ENCODE results near the gene CRYZL1. TPM values are rescaled to one million over a fixed set of nuclear protein-coding genes. Genes with fewer than 3 reads are reported as not detected.
A peak's percentile ranks its signal among the peaks of the same experiment; 100 is the strongest.

The CRYZL1 gene
- total RNA-seq, 1 experiment from 2014 or later = 43.0 TPM

- CTCF ChIA-PET = no interaction called here
- H3K79me2 ChIP-seq (ENCODE audit: insufficient read depth, low read length) = peaks cover 81% of the 10 kb centered on the region
- POLR2A ChIA-PET = no interaction called here
Observed at GRCh38 chr21:33662046-33662445, 20.5 kb upstream of the CRYZL1 start.

DNA sequence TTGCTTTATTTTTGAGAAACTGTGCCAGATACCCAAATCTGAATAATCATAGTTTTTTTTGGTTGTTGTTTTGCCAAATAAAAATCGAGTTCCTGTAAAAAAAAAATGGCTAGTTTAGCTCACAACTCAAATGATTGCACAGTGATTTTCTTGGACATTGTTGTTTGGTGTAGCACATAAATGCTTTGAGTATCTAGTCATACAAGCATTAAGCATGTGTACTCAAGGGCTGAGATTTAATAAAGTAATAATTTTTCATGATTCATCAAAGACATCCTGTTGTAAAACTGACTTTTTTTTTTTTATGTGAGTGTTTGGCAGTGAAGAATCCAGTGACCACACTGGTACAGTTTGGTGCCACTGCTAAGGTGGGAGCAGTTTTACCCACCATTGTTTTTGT lies 19.6 kb upstream of the CRYZL1 start:
- ATAC-seq = no peak
- RAD21 ChIA-PET (ENCODE audit: low non-redundant PET in 1 of 2, low total read pairs in 2 of 2, uncharacterized antibody in 2 of 2, unreplicated experiment in 2 of 2) = no interaction called here
- no peaks in the 10 kb centered on the region for H3K9me2 ChIP-seq (ENCODE audit: insufficient read depth)
- TF ChIP-seq POLR2AphosphoS5 (IDR thresholded peaks at IDR 0.05; ENCODE audit: low read depth, low read length) = no peak
- TF ChIP-seq, protein P1, sequence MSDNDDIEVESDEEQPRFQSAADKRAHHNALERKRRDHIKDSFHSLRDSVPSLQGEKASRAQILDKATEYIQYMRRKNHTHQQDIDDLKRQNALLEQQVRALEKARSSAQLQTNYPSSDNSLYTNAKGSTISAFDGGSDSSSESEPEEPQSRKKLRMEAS (IDR thresholded peaks at IDR 0.05) = no peak
- TF ChIP-seq ZNF274 (IDR thresholded peaks at IDR 0.05; ENCODE audit: low read depth, low read length) = no peak
- TF ChIP-seq RAD21 (IDR thresholded peaks at IDR 0.05; ENCODE audit: low read depth) = no peak
- TF ChIP-seq SRF (IDR thresholded peaks at IDR 0.05; ENCODE audit: low read depth) = no peak
- no peak for TF ChIP-seq POLR2A (IDR thresholded peaks at IDR 0.05; ENCODE audit: borderline replicate concordance, extremely low read depth, insufficient read depth, insufficient read length)
- H3K27ac ChIP-seq (ENCODE audit: low read depth, low read length) = no peak overlapping the region
- peaks cover 0 to 10% of the 10 kb centered on the region in 2 experiments; a peak in 1 of 4 replicates for H3K9me3 ChIP-seq (ENCODE audit: control insufficient read depth in 1 of 2, insufficient read depth in 1 of 2, low read depth in 1 of 2, low read length in 2 of 2)
- no peak overlapping the region for H2AFZ ChIP-seq (ENCODE audit: low read depth, low read length, poor library complexity, severe bottlenecking)
- H3K27me3 ChIP-seq (ENCODE audit: insufficient read depth, low read length) = no peaks in the 10 kb centered on the region
- H4K20me1 ChIP-seq (ENCODE audit: insufficient read depth) = no peaks in the 10 kb centered on the region
- H3K36me3 ChIP-seq (ENCODE audit: control insufficient read depth in 1 of 2, insufficient read depth in 2 of 2, low read length in 2 of 2) = no peaks in the 10 kb centered on the region
- BruUV-seq (replicated peaks) = no TSS peak
- H3K79me2 ChIP-seq (ENCODE audit: insufficient read depth, low read length) = peaks cover 81% of the 10 kb centered on the region
- CTCF ChIA-PET = no interaction called here
- POLR2A ChIA-PET = no interaction called here
- no peak overlapping the region for H3K4me3 ChIP-seq (replicated peaks in 1 of 2; ENCODE audit: low read depth in 1 of 2, low read length in 2 of 2)
- DNase-seq (ENCODE audit: low read depth, low spot score) = no peak
- H3K4me1 ChIP-seq (ENCODE audit: control insufficient read depth in 1 of 2, insufficient read depth in 2 of 2, low read length in 2 of 2) = peaks cover 15 to 26% of the 10 kb centered on the region in 2 experiments
- H3K9ac ChIP-seq (ENCODE audit: low read length) = no peak overlapping the region
- intact Hi-C loops (cut with micrococcal nuclease) = no loop called here
- H3K4me2 ChIP-seq (ENCODE audit: low read length) = no peak overlapping the region

More at GRCh38 chr21:33662046-33662445, 20.5 kb upstream of the CRYZL1 start:
- RAD21 ChIA-PET (ENCODE audit: low non-redundant PET in 1 of 2, low total read pairs in 2 of 2, uncharacterized antibody in 2 of 2, unreplicated experiment in 2 of 2) = no interaction called here
- Histone ChIP-seq H3K36me3 (ENCODE audit: control insufficient read depth in 1 of 2, insufficient read depth in 2 of 2, low read length in 2 of 2) (no peaks in the 10 kb centered on the region), H3K4me3 (replicated peaks in 1 of 2; ENCODE audit: low read depth in 1 of 2, low read length in 2 of 2) (no peak overlapping the region), H4K20me1 (ENCODE audit: insufficient read depth) (no peaks in the 10 kb centered on the region), H2AFZ (ENCODE audit: low read depth, low read length, poor library complexity, severe bottlenecking) (no peak overlapping the region), H3K4me1 (ENCODE audit: control insufficient read depth in 1 of 2, insufficient read depth in 2 of 2, low read length in 2 of 2) (peaks cover 8 to 17% of the 10 kb centered on the region in 2 experiments), H3K4me2 (ENCODE audit: low read length) (peak overlapping the region; percentile 48), H3K9ac (ENCODE audit: low read length) (no peak overlapping the region), H3K9me2 (ENCODE audit: insufficient read depth) (no peaks in the 10 kb centered on the region), H3K27me3 (ENCODE audit: insufficient read depth, low read length) (no peaks in the 10 kb centered on the region), H3K27ac (ENCODE audit: low read depth, low read length) (no peak overlapping the region), H3K9me3 (ENCODE audit: control insufficient read depth in 1 of 2, insufficient read depth in 1 of 2, low read depth in 1 of 2, low read length in 2 of 2) (peaks cover 0 to 10% of the 10 kb centered on the region in 2 experiments; a peak in 1 of 4 replicates)
- no TSS peak for BruUV-seq (replicated peaks)
- intact Hi-C loops (cut with micrococcal nuclease) = no loop called here
- ATAC-seq (no peak), DNase-seq (ENCODE audit: low read depth, low spot score) (no peak)
- TF ChIP-seq ATF3 (IDR thresholded peaks at IDR 0.05) (no peak), FOSL1 (IDR thresholded peaks at IDR 0.05; ENCODE audit: low read depth) (0 out of 2 replicates have a peak, but pooled peaks have one; percentile 17)

Measured in HCT116 (cell line).